Colonic mucosa (tissue), 4 donors: ENCODE results near the gene DPP6. TPM values are rescaled to one million over a fixed set of nuclear protein-coding genes. Genes with fewer than 3 reads are reported as not detected.

Experiments
- DNase-seq: peaks from one replicate; pipeline ENCODE4 v3.0.0-alpha.2; 2020
- H3K27ac ChIP-seq: fragments of 200-600 bp; one replicate; pipeline ENCODE4 v1.8.0; 2021
- H3K27me3 ChIP-seq: fragments of 200-600 bp; one replicate; pipeline ENCODE4 v1.8.0; 2021
- H3K36me3 ChIP-seq: fragments of 200-600 bp; one replicate; pipeline ENCODE4 v1.8.0; 2021
- H3K4me1 ChIP-seq: fragments of 200-600 bp; one replicate; pipeline ENCODE4 v1.8.0; 2021; ENCODE audit warnings: mild to moderate bottlenecking
- H3K4me3 ChIP-seq: fragments of 200-600 bp; one replicate; pipeline ENCODE4 v1.8.0; 2021
- H3K9ac ChIP-seq, 2 donors: one replicate each; pipeline ENCODE4 v1.7.0; 2013; ENCODE audit warnings: control low read depth in 2 of 2, low read depth in 2 of 2, low read length in 2 of 2
- H3K9me3 ChIP-seq: fragments of 200-600 bp; one replicate; pipeline ENCODE4 v1.8.0; 2021
- intact Hi-C: fragments of 100-400 bp; cut with DNase I; formaldehyde crosslinking; loops from one replicate; pipeline ENCODE4 v1.14.1; 2022
- total RNA-seq, 2 donors: library from RNA; stranded (reverse); fragmentation: NEBNext Ultra II Directional in 1 of 2; extraction: Animal tissue kit (Norgen Biotek cat#: 25700) in 1 of 2; gene quantifications; one replicate each; pipeline ENCODE4 v1.2.1, GENCODE V29; 2021
- TF ChIP-seq, protein P1 (sequence below): fragments of 200-600 bp; IDR thresholded peaks from one replicate; pipeline ENCODE4 v1.8.0; 2022; ENCODE audit warnings: antibody characterized with exemption, mild to moderate bottlenecking
- donor health status: healthy.
- donor health status: DM: no; HTN: no; CAD: no.
- donor health status: DM: no; HTN: no; CAD: no.

The DPP6 gene
- total RNA-seq, 2 donors from 2014 or later: 0.17 to 3.9 TPM

DNA sequence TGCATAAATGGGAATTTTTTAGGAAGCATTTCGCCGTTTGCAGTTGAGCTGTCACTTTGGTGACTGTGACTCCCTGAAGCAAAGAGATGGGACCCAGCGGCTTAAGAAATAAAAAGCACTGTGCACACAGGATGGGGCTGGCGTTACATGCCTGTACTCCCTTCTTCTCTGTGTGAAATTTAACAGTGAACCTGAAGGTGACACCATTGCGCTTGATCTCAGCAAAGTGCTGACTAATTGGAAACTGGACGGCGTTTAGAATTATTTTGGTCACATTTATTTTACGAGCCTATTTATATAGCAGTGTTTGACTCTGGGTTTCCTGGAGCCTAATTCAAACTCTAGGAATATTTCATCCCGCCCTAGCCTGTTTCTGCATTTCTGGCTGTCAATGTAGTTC, 804.5 kb downstream of the DPP6 start:
- H3K27ac ChIP-seq: no peak overlapping the region
- TF ChIP-seq, protein P1, sequence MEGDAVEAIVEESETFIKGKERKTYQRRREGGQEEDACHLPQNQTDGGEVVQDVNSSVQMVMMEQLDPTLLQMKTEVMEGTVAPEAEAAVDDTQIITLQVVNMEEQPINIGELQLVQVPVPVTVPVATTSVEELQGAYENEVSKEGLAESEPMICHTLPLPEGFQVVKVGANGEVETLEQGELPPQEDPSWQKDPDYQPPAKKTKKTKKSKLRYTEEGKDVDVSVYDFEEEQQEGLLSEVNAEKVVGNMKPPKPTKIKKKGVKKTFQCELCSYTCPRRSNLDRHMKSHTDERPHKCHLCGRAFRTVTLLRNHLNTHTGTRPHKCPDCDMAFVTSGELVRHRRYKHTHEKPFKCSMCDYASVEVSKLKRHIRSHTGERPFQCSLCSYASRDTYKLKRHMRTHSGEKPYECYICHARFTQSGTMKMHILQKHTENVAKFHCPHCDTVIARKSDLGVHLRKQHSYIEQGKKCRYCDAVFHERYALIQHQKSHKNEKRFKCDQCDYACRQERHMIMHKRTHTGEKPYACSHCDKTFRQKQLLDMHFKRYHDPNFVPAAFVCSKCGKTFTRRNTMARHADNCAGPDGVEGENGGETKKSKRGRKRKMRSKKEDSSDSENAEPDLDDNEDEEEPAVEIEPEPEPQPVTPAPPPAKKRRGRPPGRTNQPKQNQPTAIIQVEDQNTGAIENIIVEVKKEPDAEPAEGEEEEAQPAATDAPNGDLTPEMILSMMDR: no peak
- H3K36me3 ChIP-seq: no peaks in the 10 kb centered on the region
- H3K4me1 ChIP-seq: no peaks in the 10 kb centered on the region
- H3K27me3 ChIP-seq: no peaks in the 10 kb centered on the region
- H3K4me3 ChIP-seq: no peak overlapping the region
- H3K9me3 ChIP-seq: no peaks in the 10 kb centered on the region
- DNase-seq: no peak
- intact Hi-C loops: no loop called here
- H3K9ac ChIP-seq: no peak overlapping the region

- TF ChIP-seq, protein P1: no peak
- peak; percentile 39 for DNase-seq
- Histone ChIP-seq H3K9ac (no peak overlapping the region), H3K36me3 (no peaks in the 10 kb centered on the region), H3K4me1 (no peaks in the 10 kb centered on the region), H3K4me3 (no peak overlapping the region), H3K27ac (no peak overlapping the region), H3K9me3 (no peaks in the 10 kb centered on the region), H3K27me3 (no peaks in the 10 kb centered on the region)
- intact Hi-C loops: no loop called here
These were observed 805.0 kb downstream of the DPP6 start for GRCh38 chr7:154857240-154857639.

- H3K4me1 ChIP-seq: no peaks in the 10 kb centered on the region
- no peak overlapping the region for H3K4me3 ChIP-seq
- H3K9ac ChIP-seq: no peak overlapping the region
- TF ChIP-seq, protein P1: no peak
- no peaks in the 10 kb centered on the region for H3K27me3 ChIP-seq
- intact Hi-C loops: no loop called here
- no peak overlapping the region for H3K27ac ChIP-seq
- DNase-seq: no peak
- no peaks in the 10 kb centered on the region for H3K9me3 ChIP-seq
- no peaks in the 10 kb centered on the region for H3K36me3 ChIP-seq
These were observed 805.8 kb downstream of the DPP6 start for GRCh38 chr7:154857728-154858681.

- Histone ChIP-seq H3K9ac (no peak overlapping the region), H3K4me1 (no peaks in the 10 kb centered on the region), H3K27me3 (no peaks in the 10 kb centered on the region), H3K4me3 (no peak overlapping the region), H3K9me3 (no peaks in the 10 kb centered on the region), H3K36me3 (no peaks in the 10 kb centered on the region), H3K27ac (no peak overlapping the region)
- TF ChIP-seq, protein P1: no peak
- intact Hi-C loops: no loop called here
- DNase-seq: no peak
These were observed 806.8 kb downstream of the DPP6 start for GRCh38 chr7:154858836-154859537.

GRCh38 chr7:154859747-154860620, 807.8 kb downstream of the DPP6 start:
- Histone ChIP-seq H3K4me3 (no peak overlapping the region), H3K9ac (no peak overlapping the region), H3K4me1 (no peaks in the 10 kb centered on the region), H3K36me3 (no peaks in the 10 kb centered on the region), H3K27ac (no peak overlapping the region), H3K27me3 (no peaks in the 10 kb centered on the region), H3K9me3 (no peaks in the 10 kb centered on the region)
- intact Hi-C loops: no loop called here
- DNase-seq: no peak
- TF ChIP-seq, protein P1: no peak
